HepG2 (cell line): ENCODE measurements around the gene APEX1. TPM values are rescaled to one million over a fixed set of nuclear protein-coding genes. Genes with fewer than 3 reads are reported as not detected.
A peak's percentile ranks its signal among the peaks of the same experiment; 100 is the strongest.

Source experiments
- AGO2 ChIP-seq: fragments of 200-400 bp; formaldehyde crosslinking; optimal IDR thresholded peaks from 2 replicates; pipeline ENCODE3; 2017; ENCODE audit warnings: mild to moderate bottlenecking, low read depth, low read length, moderate library complexity
- CHD2 ChIP-seq: IDR thresholded peaks from 2 replicates; pipeline ENCODE4 v1.6.1; 2011; ENCODE audit warnings: low read depth, low read length, improper control_type of control experiment
- CREB1 ChIP-seq, 2 experiments: fragments of 450-650 bp in 1 of 2; IDR thresholded peaks; 2 replicates each; pipeline ENCODE4 v1.6.1; 2016 to 2017; ENCODE audit warnings: control low read depth in 1 of 2, mild to moderate bottlenecking in 1 of 2, missing compliant biosample characterization in 1 of 2, missing genetic modification characterization in 1 of 2
- LBX2 ChIP-seq: sonication (generic); formaldehyde crosslinking; IDR thresholded peaks from 2 replicates; pipeline ENCODE4 v1.5.0; 2020; ENCODE audit warnings: missing genetic modification reagents, mild to moderate bottlenecking, borderline replicate concordance
- MAZ ChIP-seq, 2 experiments: sonication (generic) in 1 of 2; formaldehyde crosslinking in 1 of 2; IDR thresholded peaks; 2 replicates each; pipeline versions ENCODE4 v1.5.0 to v1.6.1; 2012 to 2020; ENCODE audit warnings: low read depth in 2 of 2, mild to moderate bottlenecking in 2 of 2, borderline replicate concordance in 1 of 2, improper control_type of control experiment in 1 of 2, low read length in 1 of 2, missing genetic modification reagents in 1 of 2, moderate library complexity in 1 of 2
- MEIS2 ChIP-seq: sonication (generic); formaldehyde crosslinking; IDR thresholded peaks from 2 replicates; pipeline ENCODE4 v1.9.0; 2021; ENCODE audit warnings: mild to moderate bottlenecking, missing genetic modification reagents
- NFIC ChIP-seq: IDR thresholded peaks from 2 replicates; pipeline ENCODE4 v1.6.1; 2012; ENCODE audit warnings: mild to moderate bottlenecking, low read length, inconsistent platforms
- POGK ChIP-seq: sonication (generic); formaldehyde crosslinking; conservative IDR thresholded peaks from 2 replicates; pipeline ENCODE4 v1.8.0; 2022; ENCODE audit warnings: mild to moderate bottlenecking, moderate library complexity, missing genetic modification reagents
- TCF12 ChIP-seq, 2 experiments: fragments of 450-650 bp in 1 of 2; sonication (generic) in 1 of 2; formaldehyde crosslinking in 1 of 2; IDR thresholded peaks; 2 replicates each; pipeline versions ENCODE4 v1.6.1 to v1.8.0; 2017 to 2022; ENCODE audit warnings: antibody characterized with exemption in 1 of 2, mild to moderate bottlenecking in 1 of 2, missing genetic modification reagents in 1 of 2, moderate library complexity in 1 of 2
- ZBTB49 ChIP-seq: sonication (generic); formaldehyde crosslinking; IDR thresholded peaks from 2 replicates; pipeline ENCODE4 v1.4.0; 2020; ENCODE audit warnings: missing genetic modification reagents, borderline replicate concordance
- ZEB1 ChIP-seq: IDR thresholded peaks from 2 replicates; pipeline ENCODE4 v1.6.1; 2012; ENCODE audit warnings: mild to moderate bottlenecking, low read depth, inconsistent platforms; ENCODE audit not compliant: insufficient replicate concordance
- ZFAT ChIP-seq: sonication (generic); formaldehyde crosslinking; conservative IDR thresholded peaks from 2 replicates; pipeline ENCODE4 v1.8.1; 2023; ENCODE audit warnings: missing genetic modification reagents, inconsistent platforms
- ZNF10 ChIP-seq: sonication (generic); formaldehyde crosslinking; IDR thresholded peaks from 2 replicates; pipeline ENCODE4 v1.4.0; 2020; ENCODE audit warnings: mild to moderate bottlenecking, low read depth, missing genetic modification reagents, borderline replicate concordance
- ZNF274 ChIP-seq: sonication (generic); formaldehyde crosslinking; IDR thresholded peaks from 2 replicates; pipeline ENCODE4 v1.5.1; 2020; ENCODE audit warnings: mild to moderate bottlenecking, missing genetic modification reagents
- ZNF446 ChIP-seq: sonication (generic); formaldehyde crosslinking; IDR thresholded peaks from 2 replicates; pipeline ENCODE4 v1.5.0; 2020; ENCODE audit warnings: mild to moderate bottlenecking, missing genetic modification reagents
- ZNF501 ChIP-seq: sonication (generic); formaldehyde crosslinking; IDR thresholded peaks from 2 replicates; pipeline ENCODE4 v1.5.1; 2020; ENCODE audit warnings: mild to moderate bottlenecking, moderate library complexity, missing genetic modification reagents
- polyA plus RNA-seq, 8 experiments: library from polyadenylated mRNA; depleted of rRNA in 3 of 8; stranded (reverse) in 7 of 8; unstranded in 1 of 8; fragments of >200 nt; fragmentation: Illumina TruSeq in 4 of 8; extraction: Trizol in 4 of 8; gene quantifications; 2 replicates each; pipeline versions ENCODE4 v1.2.1 to v1.2.3, GENCODE V29; 2011 to 2016; ENCODE audit warnings: low read depth in 4 of 8, missing spikeins in 1 of 8, mixed read lengths in 1 of 8; ENCODE audit not compliant: insufficient read depth in 1 of 8
- total RNA-seq, 5 experiments: library from RNA; depleted of rRNA; stranded (reverse); fragments of >200 nt; fragmentation: Illumina TruSeq; extraction: Trizol; gene quantifications; 2 replicates each; pipeline ENCODE4 v1.2.3, GENCODE V29; 2016; ENCODE audit warnings: low read depth in 1 of 5

APEX1 gene
- total and polyA plus RNA-seq, 2 of the 13 experiments (the other 11 are each of a cell fraction or from before 2014, with no cell fraction given) = 171 to 405 TPM

- TF ChIP-seq POGK (CRISPR knock-in tag) (peak; percentile 11; the same call in 1 of the 2 replicates), LBX2 (CRISPR knock-in tag) (no peak), ZBTB49 (CRISPR knock-in tag) (no peak), ZFAT (CRISPR knock-in tag) (no peak), ZNF446 (CRISPR knock-in tag) (no peak), MEIS2 (no peak), ZNF10 (CRISPR knock-in tag) (0 out of 2 replicates have a peak, but pooled peaks have one; percentile 79), CHD2 (peak; percentile 89), AGO2 (peak; percentile 42), TCF12 (IDR thresholded peaks at IDR 0.05) (no peak), TCF12 (CRISPR knock-in tag; IDR thresholded peaks at IDR 0.05) (no peak), NFIC (no peak), ZNF274 (no peak), ZNF501 (peak; percentile 37), ZEB1 (no peak), CREB1 (IDR thresholded peaks at IDR 0.05) (no peak), CREB1 (CRISPR knock-in tag; IDR thresholded peaks at IDR 0.05) (no peak; the same call in 1 of the 2 replicates), MAZ (IDR thresholded peaks at IDR 0.05; ENCODE audit: borderline replicate concordance, low read depth, low read length) (peak; percentile 10; the same call in 1 of the 2 replicates), MAZ (CRISPR knock-in tag; IDR thresholded peaks at IDR 0.05; ENCODE audit: low read depth) (no peak; the same call in 1 of the 2 replicates)
Observed at GRCh38 chr14:20455355-20456300, 602 bp downstream of the APEX1 start (continued).
